HG03432 (cell line): ENCODE results near the gene NYAP2.

ENCODE experiments used
- ATAC-seq: cut with Tn5 transposase; IDR thresholded peaks from one replicate; pipeline ENCODE4 v1.9.1; 2021; ENCODE audit warnings: mild to moderate bottlenecking, moderate library complexity; ENCODE audit not compliant: unreplicated experiment

Gene NYAP2

DNA sequence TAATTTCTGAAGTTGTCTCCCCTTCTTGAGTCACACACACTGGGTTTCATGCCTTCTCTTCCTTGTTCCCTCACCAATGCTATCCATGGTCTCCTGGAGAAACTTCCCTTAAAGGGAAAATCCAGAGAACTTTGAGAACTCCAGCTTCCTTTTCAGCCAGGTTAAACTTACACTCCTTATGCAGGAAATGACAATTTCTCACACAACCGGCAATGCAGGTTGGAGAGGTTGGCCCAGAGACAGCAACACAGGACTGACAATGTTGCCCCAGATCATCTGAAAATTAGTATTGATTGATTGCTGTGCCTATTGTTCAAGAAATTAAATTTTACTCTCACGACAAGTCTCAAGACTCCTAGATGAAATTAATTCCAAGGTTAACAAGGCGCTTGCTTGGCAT is 292.2 kb downstream of the NYAP2 start:
- ATAC-seq: no peak

DNA sequence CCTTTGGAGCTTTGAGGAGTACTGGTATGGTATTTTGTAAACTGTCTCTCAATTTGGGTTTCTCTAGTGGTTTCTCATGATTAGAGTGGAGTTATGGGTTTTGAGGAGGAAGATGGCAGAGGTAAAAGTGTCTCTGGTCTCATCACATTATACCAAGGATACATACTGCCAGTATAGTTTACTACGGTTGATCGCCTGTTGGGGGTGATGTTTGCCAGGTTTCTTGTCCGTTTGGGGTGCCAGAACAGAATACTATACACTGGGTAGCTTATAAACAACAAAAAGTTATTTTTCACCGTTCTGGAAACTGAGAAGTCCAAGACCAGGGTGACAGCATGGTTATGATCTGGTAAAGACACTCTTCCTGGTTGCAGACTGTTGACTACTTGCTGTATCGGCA is 293.7 kb downstream of the NYAP2 start:
- ATAC-seq: no peak

DNA sequence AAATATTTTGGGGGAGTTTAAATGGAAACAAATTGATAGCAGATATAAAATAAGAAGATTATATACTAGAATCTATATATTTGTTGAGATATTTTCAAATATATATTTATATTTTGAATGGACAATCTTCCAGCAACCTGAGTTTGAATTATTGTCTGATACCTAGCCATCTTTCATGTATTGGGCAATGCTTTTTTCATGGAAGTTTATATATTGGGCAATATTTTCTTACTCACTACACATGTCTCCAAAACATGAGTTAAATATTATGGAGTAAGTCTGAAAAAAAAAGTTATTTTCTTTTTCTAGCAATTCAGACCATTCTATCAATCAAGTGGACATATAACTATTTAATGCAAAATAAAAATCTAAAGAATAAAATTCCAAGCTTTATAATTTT is 295.2 kb downstream of the NYAP2 start:
- no peak for ATAC-seq

DNA sequence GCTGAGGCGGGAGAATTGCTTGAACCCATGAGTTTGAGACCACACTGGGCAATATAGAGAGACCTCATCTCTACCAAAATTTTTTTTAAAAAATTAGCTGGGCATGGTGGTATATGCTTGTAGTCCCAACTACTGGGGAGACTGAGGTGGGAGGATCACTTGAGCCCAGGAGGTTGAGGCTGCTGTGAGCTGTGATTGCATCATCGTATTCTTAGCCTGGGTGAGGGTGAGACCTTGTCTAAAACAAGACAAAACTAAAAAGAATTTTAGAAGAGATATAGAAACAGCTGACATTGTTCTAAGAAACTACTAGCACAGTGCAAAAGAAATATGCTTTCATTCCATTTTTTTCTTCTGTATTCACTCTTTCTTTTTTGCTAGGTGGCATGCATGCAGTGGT is 298.4 kb downstream of the NYAP2 start:
- no peak for ATAC-seq
